Measurements from ENCODE around the gene RFT1. TPM values are rescaled to one million over a fixed set of nuclear protein-coding genes. Genes with fewer than 3 reads are reported as not detected.

The RFT1 gene
- polyA plus RNA-seq, 3 donors, result 8.2 to 34.9 (median 25.6) TPM

GRCh38 chr3:53038679-53039375 is 91.4 kb downstream of the RFT1 start:
- Histone ChIP-seq H2AFZ (ENCODE audit: insufficient read depth, low read depth, low read length, poor library complexity, severe bottlenecking) (no peak overlapping the region), H3K9ac (ENCODE audit: insufficient read depth, low read length, poor library complexity, severe bottlenecking) (no peak overlapping the region), H3K27ac (ENCODE audit: low read depth in 1 of 2, low read length in 2 of 2) (no peak overlapping the region), H3K4me1 (ENCODE audit: control insufficient read depth in 1 of 2, insufficient read depth in 2 of 2, low read length in 2 of 2) (no peaks in the 10 kb centered on the region), H3K79me2 (ENCODE audit: insufficient read depth, low read length) (peaks cover 28% of the 10 kb centered on the region), H4K20me1 (ENCODE audit: insufficient read depth, low read length) (no peaks in the 10 kb centered on the region), H3K4me3 (replicated peaks in 1 of 3; ENCODE audit: low read depth in 2 of 3, low read length in 3 of 3) (no peak overlapping the region), H3K36me3 (replicated peaks in 1 of 2; ENCODE audit: control insufficient read depth in 1 of 2, insufficient read depth in 2 of 2, low read length in 2 of 2) (no peaks in the 10 kb centered on the region), H3K9me3 (replicated peaks in 1 of 2; ENCODE audit: control insufficient read depth in 1 of 2, insufficient read depth in 1 of 2, low read length in 2 of 2) (no peaks in the 10 kb centered on the region), H3K4me2 (replicated peaks; ENCODE audit: extremely low read depth, low read length, poor library complexity, severe bottlenecking) (no peak overlapping the region), H3K27me3 (ENCODE audit: control insufficient read depth in 2 of 2, insufficient read depth in 2 of 2, low read length in 2 of 2) (peaks cover 0 to 11% of the 10 kb centered on the region in 2 donors)
- Mint-ChIP-seq H3K9me3 (peaks cover 0 to 2% (median 0%) of the 10 kb centered on the region in 7 donors), H3K4me1 (peaks cover 6% of the 10 kb centered on the region), H3K4me3 (no peak overlapping the region), H3K27me3 (ENCODE audit: low read depth in 3 of 3) (peaks cover 3 to 18% (median 7%) of the 10 kb centered on the region in 3 donors), H3K27ac (peak overlapping the region in 1 of 7 donors; percentile 54), H3K36me3 (no peaks in the 10 kb centered on the region)
- DNase-seq, result no peak
- intact Hi-C loops (cut with micrococcal nuclease), result no loop called here
- 84% methylated on average over 3 of the region's 5 CpGs for WGBS (ENCODE audit: insufficient coverage)
- TF ChIP-seq CTCF (IDR thresholded peaks at IDR 0.05), result no peak

Other genes starting within 250 kb of the RFT1 start
- gene STIMATE, start 232.9 kb downstream of the RFT1 start, polyA plus RNA-seq, result 10 to 100 TPM in 2 of 3 donors, 1 to 10 TPM in 1; 8.9 to 49.9 (median 11.7) TPM
- gene SFMBT1, start 84.4 kb downstream of the RFT1 start, polyA plus RNA-seq, result 1 to 10 TPM in 1 of 3 donors, under 1 TPM in 2; 0.61 to 2.7 (median 0.91) TPM
- gene PRKCD, start 30.8 kb upstream of the RFT1 start, polyA plus RNA-seq, result 100 to 1,000 TPM; 123 to 329 (median 158) TPM
- gene TKT, start 125.6 kb upstream of the RFT1 start, polyA plus RNA-seq, result 100 to 1,000 TPM; 496 to 582 (median 562) TPM
- 10 to 100 TPM; 11.9 to 25.4 (median 19.3) TPM for gene DCP1A, start 217.1 kb upstream of the RFT1 start, polyA plus RNA-seq

Measured in CD14-positive monocyte (primary cell).